HL-60 (cell line): ENCODE results near the gene CENPP.

Source experiments
- DNase-seq, 2 experiments: peaks; one replicate each; pipeline ENCODE4 v3.0.0-alpha.2; 2010 to 2020; ENCODE audit warnings: low read depth in 1 of 2, low spot score in 1 of 2
- H3K27ac ChIP-seq: fragments of 250-450 bp; sonication (Bioruptor Pico); replicated peaks from 2 replicates; pipeline ENCODE4 v1.5.1; 2020; ENCODE audit warnings: mild to moderate bottlenecking, moderate library complexity
- H3K27me3 ChIP-seq: fragments of 250-450 bp; sonication (Bioruptor Pico); 2 replicates; pipeline ENCODE4 v1.5.1; 2021; ENCODE audit warnings: mild to moderate bottlenecking, moderate library complexity; ENCODE audit not compliant: insufficient read depth, poor library complexity, severe bottlenecking
- H3K4me3 ChIP-seq: replicated peaks from 2 replicates; pipeline ENCODE4 v1.5.1; 2011; ENCODE audit warnings: mild to moderate bottlenecking, control low read depth, low read length; ENCODE audit not compliant: insufficient read depth
- CTCF ChIP-seq: IDR thresholded peaks from one replicate; pipeline ENCODE4 v1.5.1; 2011; ENCODE audit warnings: low read length, control low read depth, inconsistent platforms; ENCODE audit not compliant: insufficient read depth
- GABPA ChIP-seq: IDR thresholded peaks from 2 replicates; pipeline ENCODE4 v1.6.1; 2012; ENCODE audit warnings: low read depth
- POLR2AphosphoS5 ChIP-seq: IDR thresholded peaks from 2 replicates; pipeline ENCODE4 v1.6.1; 2012; ENCODE audit warnings: low read depth
- SPI1 ChIP-seq: IDR thresholded peaks from 2 replicates; pipeline ENCODE4 v1.6.1; 2012; ENCODE audit warnings: low read depth, mild to moderate bottlenecking, borderline replicate concordance
- TF ChIP-seq, protein P1 (sequence below): IDR thresholded peaks from 2 replicates; pipeline ENCODE4 v1.6.1; 2012; ENCODE audit warnings: low read depth; ENCODE audit not compliant: insufficient replicate concordance

The CENPP gene

GRCh38 chr9:92295827-92296258 lies 29.9 kb upstream of the CENPP start:
- Histone ChIP-seq H3K27me3 (no peaks in the 10 kb centered on the region), H3K27ac (peak overlapping the region; percentile 89), H3K4me3 (no peak overlapping the region)
- DNase-seq = peak; percentile 37 to 48
- TF ChIP-seq SPI1 = no peak
- TF ChIP-seq POLR2AphosphoS5 = no peak
- TF ChIP-seq, protein P1, sequence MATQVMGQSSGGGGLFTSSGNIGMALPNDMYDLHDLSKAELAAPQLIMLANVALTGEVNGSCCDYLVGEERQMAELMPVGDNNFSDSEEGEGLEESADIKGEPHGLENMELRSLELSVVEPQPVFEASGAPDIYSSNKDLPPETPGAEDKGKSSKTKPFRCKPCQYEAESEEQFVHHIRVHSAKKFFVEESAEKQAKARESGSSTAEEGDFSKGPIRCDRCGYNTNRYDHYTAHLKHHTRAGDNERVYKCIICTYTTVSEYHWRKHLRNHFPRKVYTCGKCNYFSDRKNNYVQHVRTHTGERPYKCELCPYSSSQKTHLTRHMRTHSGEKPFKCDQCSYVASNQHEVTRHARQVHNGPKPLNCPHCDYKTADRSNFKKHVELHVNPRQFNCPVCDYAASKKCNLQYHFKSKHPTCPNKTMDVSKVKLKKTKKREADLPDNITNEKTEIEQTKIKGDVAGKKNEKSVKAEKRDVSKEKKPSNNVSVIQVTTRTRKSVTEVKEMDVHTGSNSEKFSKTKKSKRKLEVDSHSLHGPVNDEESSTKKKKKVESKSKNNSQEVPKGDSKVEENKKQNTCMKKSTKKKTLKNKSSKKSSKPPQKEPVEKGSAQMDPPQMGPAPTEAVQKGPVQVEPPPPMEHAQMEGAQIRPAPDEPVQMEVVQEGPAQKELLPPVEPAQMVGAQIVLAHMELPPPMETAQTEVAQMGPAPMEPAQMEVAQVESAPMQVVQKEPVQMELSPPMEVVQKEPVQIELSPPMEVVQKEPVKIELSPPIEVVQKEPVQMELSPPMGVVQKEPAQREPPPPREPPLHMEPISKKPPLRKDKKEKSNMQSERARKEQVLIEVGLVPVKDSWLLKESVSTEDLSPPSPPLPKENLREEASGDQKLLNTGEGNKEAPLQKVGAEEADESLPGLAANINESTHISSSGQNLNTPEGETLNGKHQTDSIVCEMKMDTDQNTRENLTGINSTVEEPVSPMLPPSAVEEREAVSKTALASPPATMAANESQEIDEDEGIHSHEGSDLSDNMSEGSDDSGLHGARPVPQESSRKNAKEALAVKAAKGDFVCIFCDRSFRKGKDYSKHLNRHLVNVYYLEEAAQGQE = no peak
- no peak for TF ChIP-seq CTCF

DNA sequence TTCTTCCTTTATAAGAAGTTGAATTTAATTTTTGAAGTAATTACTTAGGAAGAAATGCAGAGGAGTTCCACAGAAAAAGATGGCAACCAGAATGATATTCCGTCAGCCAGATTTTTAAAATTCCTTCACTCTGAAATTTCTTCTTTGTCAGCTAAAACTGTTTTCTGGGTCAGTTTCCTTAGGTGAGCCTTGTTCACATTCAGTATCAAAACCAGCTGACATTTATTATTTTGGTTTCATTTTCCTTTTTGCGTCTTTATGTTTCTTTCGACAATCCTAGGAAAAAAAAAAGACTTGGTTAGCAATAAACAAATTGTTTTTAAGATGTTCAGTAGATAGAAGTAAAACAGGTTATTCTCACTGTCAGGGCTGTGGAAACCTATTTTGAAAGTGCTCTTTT lies 28.1 kb upstream of the CENPP start:
- Histone ChIP-seq H3K27me3 (no peaks in the 10 kb centered on the region), H3K4me3 (no peak overlapping the region), H3K27ac (no peak overlapping the region)
- no peak for TF ChIP-seq GABPA
- no peak for TF ChIP-seq POLR2AphosphoS5
- TF ChIP-seq SPI1 = no peak
- no peak for TF ChIP-seq CTCF
- TF ChIP-seq, protein P1 = no peak
- DNase-seq = no peak

DNA sequence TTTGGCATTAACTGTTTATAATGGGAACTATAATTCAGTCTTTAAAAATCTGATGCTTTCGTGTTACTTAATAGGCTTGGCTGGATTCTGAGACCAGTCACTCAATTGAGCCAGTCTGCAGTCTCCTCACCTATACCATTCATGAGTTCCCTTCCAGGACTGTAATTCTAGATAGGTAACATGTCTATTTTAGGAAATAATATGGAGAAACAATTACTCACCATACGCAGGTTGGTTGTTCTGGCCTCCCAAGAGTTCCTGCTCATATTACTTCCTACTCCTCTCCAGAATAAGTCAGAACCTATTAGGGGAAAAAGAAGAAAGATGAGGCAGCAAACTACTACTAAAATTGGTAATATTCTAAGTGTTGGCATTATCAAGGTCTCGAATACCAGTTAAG lies 27.7 kb upstream of the CENPP start:
- H3K27ac ChIP-seq = no peak overlapping the region
- DNase-seq = no peak
- no peaks in the 10 kb centered on the region for H3K27me3 ChIP-seq
- H3K4me3 ChIP-seq = no peak overlapping the region
- TF ChIP-seq GABPA (no peak), POLR2AphosphoS5 (no peak), SPI1 (no peak), CTCF (no peak)
- TF ChIP-seq, protein P1 = no peak
